A549 treated with Hydrocortisone at 1 μM for 4 hours (cell line): ENCODE results near the gene MCM5. TPM values are rescaled to one million over a fixed set of nuclear protein-coding genes. Genes with fewer than 3 reads are reported as not detected.

ENCODE experiments used
- total RNA-seq: library from RNA; stranded (reverse); fragments of 200-300 nt; extraction: Qiagen RNA extraction; gene quantifications from 5 replicates; pipeline ENCODE4 v1.2.3, GENCODE V29; 2022

Gene MCM5
- total RNA-seq = 64.0 to 99.7 TPM (median 83.4 TPM) in 5 replicates

GRCh38 chr22:35399678-35400500, at the start of gene MCM5:
MCM5 (plus strand) TSS chr22:35400140; CDS start chr22:35400439, 299 bp downstream.

GRCh38 chr22:35380537-35381423, 19.2 kb upstream of the MCM5 start, which contains the start of gene HMOX1:
HMOX1 (plus strand) TSS chr22:35381096; CDS start chr22:35381174, 78 bp downstream.

Other genes starting within 250 kb of the MCM5 start
- 8.6 to 16.4 TPM (median 10.8 TPM) in 5 replicates for gene HMGXB4, start 142.6 kb upstream of the MCM5 start, total RNA-seq
- gene TOM1, start 100.2 kb upstream of the MCM5 start, total RNA-seq = 10.9 to 13.1 TPM (median 11.9 TPM) in 5 replicates
- gene HMOX1, start 19.0 kb upstream of the MCM5 start, total RNA-seq = 337 to 524 TPM (median 357 TPM) in 5 replicates
- 0.68 to 0.84 TPM (median 0.82 TPM) in 5 replicates for gene RASD2, start 140.7 kb downstream of the MCM5 start, total RNA-seq
- gene MB, start 217.2 kb downstream of the MCM5 start, total RNA-seq = 6.3 to 9.2 TPM (median 7.5 TPM) in 5 replicates
- 1.1 to 1.9 TPM (median 1.4 TPM) in 5 replicates for gene APOL6, start 248.3 kb downstream of the MCM5 start, total RNA-seq